Caco-2 (cell line): ENCODE data around the gene KCNH4. TPM values are rescaled to one million over a fixed set of nuclear protein-coding genes. Genes with fewer than 3 reads are reported as not detected.

ENCODE experiments used
- BruUV-seq: library from RNA; stranded (reverse); fragments of 400-500 nt; replicated peaks from 2 replicates; lab custom pipeline; 2021; lab: Mats Ljungman, UMichigan
- CTCF ChIA-PET: fragments of 300-600 bp; sonication (Branson Sonifier 250); formaldehyde crosslinking; loops from one replicate; lab custom pipeline; 2022; ENCODE audit warnings: antibody characterized with exemption; lab: Charles Lee
- POLR2A ChIA-PET: fragments of 300-600 bp; sonication (Branson Sonifier 250); formaldehyde crosslinking; loops from one replicate; lab custom pipeline; 2022; ENCODE audit warnings: antibody characterized with exemption; lab: Charles Lee
- DNase-seq, 2 experiments: peaks; one replicate each; pipeline versions ENCODE4 v3.0.0 to v3.0.0-alpha.2; 2020 to 2022
- H3K27me3 ChIP-seq: replicated peaks from 2 replicates; pipeline ENCODE4 v1.6.0; 2011; ENCODE audit warnings: low read length; ENCODE audit not compliant: control insufficient read depth, insufficient read depth
- H3K36me3 ChIP-seq: 2 replicates; pipeline ENCODE4 v1.5.1; 2011; ENCODE audit warnings: low read length; ENCODE audit not compliant: control insufficient read depth, insufficient read depth
- H3K4me1 ChIP-seq: fragments of 250-450 bp; sonication (Bioruptor Pico); 2 replicates; pipeline ENCODE4 v1.5.1; 2020; ENCODE audit warnings: mild to moderate bottlenecking
- H3K4me3 ChIP-seq: 2 replicates; pipeline ENCODE4 v1.5.1; 2011; ENCODE audit warnings: low read depth, mild to moderate bottlenecking, control low read depth, low read length
- H3K9me3 ChIP-seq: fragments of 250-450 bp; sonication (Bioruptor Pico); 2 replicates; pipeline ENCODE4 v1.5.1; 2020; ENCODE audit warnings: mild to moderate bottlenecking, moderate library complexity
- H3K27ac Mint-ChIP-seq: one replicate; pipeline ENCODE4 v1.8.0; 2022; ENCODE audit warnings: mixed read lengths; ENCODE audit not compliant: unreplicated experiment
- H3K27me3 Mint-ChIP-seq: one replicate; pipeline ENCODE4 v1.8.0; 2022; ENCODE audit warnings: mixed read lengths; ENCODE audit not compliant: insufficient read depth, unreplicated experiment
- H3K36me3 Mint-ChIP-seq: one replicate; pipeline ENCODE4 v1.8.0; 2022; ENCODE audit warnings: mild to moderate bottlenecking, mixed read lengths; ENCODE audit not compliant: insufficient read depth, unreplicated experiment
- H3K4me1 Mint-ChIP-seq: one replicate; pipeline ENCODE4 v1.8.0; 2022; ENCODE audit warnings: low read depth, mixed read lengths; ENCODE audit not compliant: unreplicated experiment
- H3K4me3 Mint-ChIP-seq: one replicate; pipeline ENCODE4 v1.8.0; 2022; ENCODE audit warnings: mild to moderate bottlenecking, moderate library complexity, mixed read lengths; ENCODE audit not compliant: unreplicated experiment
- H3K9me3 Mint-ChIP-seq: one replicate; pipeline ENCODE4 v1.8.0; 2022; ENCODE audit warnings: mixed read lengths; ENCODE audit not compliant: unreplicated experiment
- intact Hi-C: fragments of 100-400 bp; cut with micrococcal nuclease; formaldehyde crosslinking; loops from one replicate; pipeline ENCODE4 v1.10.0; 2022; ENCODE audit not compliant: unreplicated experiment
- total RNA-seq: library from RNA; stranded (reverse); gene quantifications from 2 replicates; pipeline ENCODE4 v1.2.3, GENCODE V29; 2022
- TF ChIP-seq, protein P1 (sequence below), 2 experiments: fragments of 200-600 bp in 1 of 2; IDR thresholded peaks; 1 replicate in 1 of 2; 2 replicates in 1 of 2; pipeline versions ENCODE4 v1.5.1 to v1.8.0; 2011 to 2022; ENCODE audit warnings: antibody characterized with exemption in 1 of 2, control low read depth in 1 of 2, inconsistent platforms in 1 of 2, low read depth in 1 of 2, low read length in 1 of 2, mild to moderate bottlenecking in 1 of 2, moderate library complexity in 1 of 2; ENCODE audit not compliant: insufficient read depth in 1 of 2, severe bottlenecking in 1 of 2, unreplicated experiment in 1 of 2

The KCNH4 gene
- total RNA-seq, 1 experiment from 2014 or later, result 0.07 TPM

DNA sequence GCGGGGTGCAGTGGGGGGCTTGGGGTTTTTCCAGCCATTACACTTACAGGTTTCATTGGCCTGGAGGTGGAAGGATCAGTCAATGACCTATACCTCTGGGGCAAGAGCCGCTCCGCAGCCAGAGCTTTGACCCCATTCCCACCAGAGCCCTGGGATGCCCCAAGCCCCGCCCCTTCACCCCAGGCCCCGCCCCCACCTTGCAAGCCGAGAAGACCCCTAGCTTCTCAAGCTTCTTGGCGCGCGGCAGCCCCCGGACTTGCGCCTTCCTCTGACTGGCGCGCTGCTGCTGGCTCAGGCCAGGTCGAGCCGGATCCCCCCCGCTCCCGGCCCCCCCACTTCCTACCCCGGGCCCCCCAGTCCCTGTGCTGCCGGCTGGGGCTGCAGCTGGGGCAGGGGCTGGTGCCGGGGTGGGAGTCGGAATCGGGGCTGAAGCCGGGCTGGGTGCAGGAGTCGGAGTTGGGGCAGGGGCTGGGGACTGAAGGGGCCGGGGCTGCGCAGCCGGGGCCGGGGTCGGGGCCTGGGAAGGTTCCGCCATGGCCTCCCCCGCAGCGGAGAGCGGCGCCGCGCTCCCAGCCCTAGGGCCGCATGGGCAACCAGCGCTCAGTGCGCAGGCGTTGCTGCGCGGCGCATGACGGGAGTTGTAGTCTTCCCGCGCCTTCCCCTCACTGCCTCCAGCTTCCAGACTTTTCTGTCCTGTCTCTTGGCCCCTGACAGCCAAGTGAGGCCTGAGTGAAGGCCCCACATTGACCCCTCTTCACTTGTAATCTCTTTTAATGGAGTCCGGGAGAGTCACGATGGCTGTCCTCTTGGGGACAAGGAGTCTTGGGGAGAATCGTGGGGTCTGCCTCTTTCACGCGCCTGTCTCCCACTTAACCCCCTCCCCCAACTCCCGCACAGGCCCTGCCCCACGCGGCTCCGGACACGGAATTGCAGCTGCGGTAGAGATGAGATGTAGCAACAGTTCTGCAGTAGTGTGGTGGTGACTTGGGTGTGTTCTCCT is 59.9 kb downstream of the KCNH4 start, which contains the start of gene KAT2A:
Gene KAT2A, minus strand, starts transcription at position 598 of the 1,000 bp plus-strand sequence. Its CDS starts 63 bp downstream, at position 535.
- Mint-ChIP-seq H3K27ac (peak within 1 kb of the TSS; percentile 29), H3K4me3 (peak within 1 kb of the TSS; percentile 59), H3K4me1 (no peaks in the 10 kb centered on the region), H3K27me3 (no peaks in the 10 kb centered on the region), H3K36me3 (peaks cover 47% of the 10 kb centered on the region), H3K9me3 (no peaks in the 10 kb centered on the region)
- Histone ChIP-seq H3K9me3 (no peaks in the 10 kb centered on the region), H3K4me1 (peaks cover 6% of the 10 kb centered on the region), H3K36me3 (no peaks in the 10 kb centered on the region; the same call in none of the 2 replicates), H3K27me3 (no peaks in the 10 kb centered on the region), H3K4me3 (peak within 1 kb of the TSS; percentile 76)
- POLR2A ChIA-PET, result interaction anchor here (0.9 to 1.0 kb wide), 3 partner anchors 15 to 302 kb away, joined by 5 to 6 read pairs (median 5); partner anchors contain the start of genes CAVIN1 and DNAJC7
- DNase-seq, result peak; percentile 84 to 87
- intact Hi-C loops, result loop anchor here (2.0 to 5.0 kb wide), 2 partner anchors 61 to 286 kb away; partner anchors contain the start of gene KCNH4
- BruUV-seq, result no TSS peak
- TF ChIP-seq, protein P1, sequence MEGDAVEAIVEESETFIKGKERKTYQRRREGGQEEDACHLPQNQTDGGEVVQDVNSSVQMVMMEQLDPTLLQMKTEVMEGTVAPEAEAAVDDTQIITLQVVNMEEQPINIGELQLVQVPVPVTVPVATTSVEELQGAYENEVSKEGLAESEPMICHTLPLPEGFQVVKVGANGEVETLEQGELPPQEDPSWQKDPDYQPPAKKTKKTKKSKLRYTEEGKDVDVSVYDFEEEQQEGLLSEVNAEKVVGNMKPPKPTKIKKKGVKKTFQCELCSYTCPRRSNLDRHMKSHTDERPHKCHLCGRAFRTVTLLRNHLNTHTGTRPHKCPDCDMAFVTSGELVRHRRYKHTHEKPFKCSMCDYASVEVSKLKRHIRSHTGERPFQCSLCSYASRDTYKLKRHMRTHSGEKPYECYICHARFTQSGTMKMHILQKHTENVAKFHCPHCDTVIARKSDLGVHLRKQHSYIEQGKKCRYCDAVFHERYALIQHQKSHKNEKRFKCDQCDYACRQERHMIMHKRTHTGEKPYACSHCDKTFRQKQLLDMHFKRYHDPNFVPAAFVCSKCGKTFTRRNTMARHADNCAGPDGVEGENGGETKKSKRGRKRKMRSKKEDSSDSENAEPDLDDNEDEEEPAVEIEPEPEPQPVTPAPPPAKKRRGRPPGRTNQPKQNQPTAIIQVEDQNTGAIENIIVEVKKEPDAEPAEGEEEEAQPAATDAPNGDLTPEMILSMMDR (IDR thresholded peaks at IDR 0.05; ENCODE audit: insufficient read depth in 1 of 2, low read depth in 1 of 2, low read length in 1 of 2, severe bottlenecking in 1 of 2, unreplicated experiment in 1 of 2), result no peak
- CTCF ChIA-PET, result interaction anchor here (0.6 to 1.8 kb wide), 17 partner anchors 8 to 1645 kb away, joined by 3 to 7 read pairs (median 4); partner anchors contain the start of genes KCNH4, NKIRAS2 and ODAD4

DNA sequence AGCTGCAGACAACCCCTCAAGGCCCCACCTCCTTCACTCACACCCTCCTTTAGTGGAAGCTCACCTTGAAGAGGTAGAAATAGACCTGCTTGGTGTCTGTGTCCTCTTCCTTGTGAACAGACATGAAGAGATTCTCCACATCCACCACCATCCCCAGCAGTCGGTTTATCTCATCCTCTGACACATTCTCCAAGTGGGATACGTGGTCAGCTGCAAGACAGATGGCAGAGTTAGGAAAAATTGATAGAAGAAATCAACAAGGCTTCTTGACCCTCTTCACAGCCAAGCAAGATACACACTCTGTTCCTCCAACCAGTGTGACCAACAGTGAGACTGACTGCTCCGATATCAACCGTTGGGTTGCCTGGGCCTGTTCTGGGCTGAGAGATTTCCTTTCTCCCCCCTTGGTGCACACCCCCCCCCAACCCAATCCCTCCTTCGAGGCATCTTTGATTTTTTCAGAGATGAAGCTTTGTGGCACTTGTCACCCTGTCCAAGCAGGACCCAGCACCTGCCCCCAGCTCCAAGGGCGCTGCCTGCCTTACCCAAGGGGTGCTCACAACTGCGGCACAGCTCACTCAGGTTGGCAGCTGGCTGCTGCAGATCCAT is 60.7 kb downstream of the KCNH4 start:
- H3K27me3 Mint-ChIP-seq, result no peaks in the 10 kb centered on the region
- TSS peak; percentile 39 for BruUV-seq
- peak overlapping the region; percentile 59 for H3K4me3 Mint-ChIP-seq
- Histone ChIP-seq H3K36me3 (no peaks in the 10 kb centered on the region; the same call in none of the 2 replicates), H3K27me3 (no peaks in the 10 kb centered on the region), H3K4me3 (peak overlapping the region; percentile 76), H3K4me1 (peaks cover 6% of the 10 kb centered on the region), H3K9me3 (no peaks in the 10 kb centered on the region)
- ChIA-PET CTCF (interaction anchor here (0.6 to 1.8 kb wide), 12 partner anchors 9 to 1644 kb away, joined by 3 to 7 read pairs (median 4); partner anchors contain the start of genes KCNH4, NKIRAS2 and ODAD4), POLR2A (interaction anchor here (0.6 to 0.9 kb wide), 3 partner anchors 94 to 103 kb away, joined by 4 to 7 read pairs (median 6); partner anchors contain the start of genes DNAJC7 and NKIRAS2)
- intact Hi-C loops, result loop anchor here (2.0 to 5.0 kb wide), 2 partner anchors 62 to 287 kb away; partner anchors contain the start of gene KCNH4
- peaks cover 41% of the 10 kb centered on the region for H3K36me3 Mint-ChIP-seq
- no peak overlapping the region for H3K27ac Mint-ChIP-seq
- no peak for DNase-seq
- H3K9me3 Mint-ChIP-seq, result no peaks in the 10 kb centered on the region
- no peaks in the 10 kb centered on the region for H3K4me1 Mint-ChIP-seq
- TF ChIP-seq, protein P1 (IDR thresholded peaks at IDR 0.05; ENCODE audit: insufficient read depth in 1 of 2, low read depth in 1 of 2, low read length in 1 of 2, severe bottlenecking in 1 of 2, unreplicated experiment in 1 of 2), result no peak
